Measurements from ENCODE around the gene SUMF1. TPM values are rescaled to one million over a fixed set of nuclear protein-coding genes. Genes with fewer than 3 reads are reported as not detected.

The SUMF1 gene
- total RNA-seq, 1 experiment from 2014 or later: 26.6 TPM

DNA sequence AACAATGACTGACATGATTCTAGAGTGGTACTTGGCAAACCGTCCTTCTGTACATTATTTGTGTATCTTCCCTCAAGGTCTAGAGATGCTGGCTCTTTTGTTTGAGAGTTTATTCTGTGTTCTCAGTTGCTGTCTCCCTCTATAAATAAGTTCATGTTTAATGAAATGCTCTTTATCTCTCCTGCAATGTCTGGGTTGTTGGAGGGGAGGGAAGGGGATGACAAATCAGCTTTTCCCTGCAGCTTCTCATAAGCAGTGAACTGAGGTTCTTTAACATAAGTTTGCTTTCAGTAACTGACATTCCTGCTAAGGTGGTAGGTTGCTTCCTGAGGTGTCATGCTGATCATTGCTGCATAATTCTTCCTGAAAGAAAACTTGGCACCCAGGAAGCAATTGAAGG lies 47.8 kb upstream of the SUMF1 start:
- no peaks in the 10 kb centered on the region for H3K36me3 ChIP-seq (ENCODE audit: control insufficient read depth in 1 of 2, insufficient read depth in 2 of 2, low read length in 2 of 2)
- intact Hi-C loops (cut with micrococcal nuclease): no loop called here
- ChIA-PET RAD21 (ENCODE audit: low non-redundant PET in 1 of 2, low total read pairs in 2 of 2, uncharacterized antibody in 2 of 2, unreplicated experiment in 2 of 2) (no interaction called here), CTCF (no interaction called here), POLR2A (interaction anchor here (1.0 kb wide), 1 partner anchor 22 kb away, joined by 4 read pairs; the partner anchor contains the start of gene ITPR1)
- no peaks in the 10 kb centered on the region for H3K9me3 ChIP-seq (ENCODE audit: control insufficient read depth in 1 of 2, insufficient read depth in 1 of 2, low read depth in 1 of 2, low read length in 2 of 2)
- no peak for ATAC-seq
- H3K4me2 ChIP-seq (ENCODE audit: low read length): no peak overlapping the region
- H3K4me3 ChIP-seq (replicated peaks in 1 of 2; ENCODE audit: low read depth in 1 of 2, low read length in 2 of 2): no peak overlapping the region
- H3K9ac ChIP-seq (ENCODE audit: low read length): no peak overlapping the region
- H4K20me1 ChIP-seq (ENCODE audit: insufficient read depth): no peaks in the 10 kb centered on the region
- no peaks in the 10 kb centered on the region for H3K9me2 ChIP-seq (ENCODE audit: insufficient read depth)
- no peak overlapping the region for H2AFZ ChIP-seq (ENCODE audit: low read depth, low read length, poor library complexity, severe bottlenecking)
- no peaks in the 10 kb centered on the region for H3K79me2 ChIP-seq (ENCODE audit: insufficient read depth, low read length)
- 0 out of 2 replicates have a peak, but pooled peaks cover 4% of the 10 kb centered on the region for H3K27me3 ChIP-seq (ENCODE audit: insufficient read depth, low read length)
- H3K27ac ChIP-seq (ENCODE audit: low read depth, low read length): no peak overlapping the region
- no TSS peak for BruUV-seq (replicated peaks)
- TF ChIP-seq ZNF274 (IDR thresholded peaks at IDR 0.05; ENCODE audit: low read depth, low read length) (no peak), CBX3 (IDR thresholded peaks at IDR 0.05; ENCODE audit: low read depth) (no peak), YY1 (IDR thresholded peaks at IDR 0.05; ENCODE audit: extremely low read depth, insufficient replicate concordance, low read depth, low read length) (no peak), POLR2AphosphoS5 (IDR thresholded peaks at IDR 0.05; ENCODE audit: low read depth, low read length) (no peak), RAD21 (IDR thresholded peaks at IDR 0.05; ENCODE audit: low read depth) (no peak), ZFX (IDR thresholded peaks at IDR 0.05) (no peak), SRF (IDR thresholded peaks at IDR 0.05; ENCODE audit: low read depth) (no peak), SP1 (IDR thresholded peaks at IDR 0.05; ENCODE audit: low read depth) (no peak), EZH2 (IDR thresholded peaks at IDR 0.05) (no peak), ELF1 (IDR thresholded peaks at IDR 0.05; ENCODE audit: borderline replicate concordance, low read depth) (no peak), EZH2phosphoT487 (IDR thresholded peaks at IDR 0.05; ENCODE audit: borderline replicate concordance) (no peak), CEBPB (IDR thresholded peaks at IDR 0.05; ENCODE audit: low read depth) (no peak), EGR1 (IDR thresholded peaks at IDR 0.05; ENCODE audit: low read depth) (no peak)
- TF ChIP-seq, protein P1, sequence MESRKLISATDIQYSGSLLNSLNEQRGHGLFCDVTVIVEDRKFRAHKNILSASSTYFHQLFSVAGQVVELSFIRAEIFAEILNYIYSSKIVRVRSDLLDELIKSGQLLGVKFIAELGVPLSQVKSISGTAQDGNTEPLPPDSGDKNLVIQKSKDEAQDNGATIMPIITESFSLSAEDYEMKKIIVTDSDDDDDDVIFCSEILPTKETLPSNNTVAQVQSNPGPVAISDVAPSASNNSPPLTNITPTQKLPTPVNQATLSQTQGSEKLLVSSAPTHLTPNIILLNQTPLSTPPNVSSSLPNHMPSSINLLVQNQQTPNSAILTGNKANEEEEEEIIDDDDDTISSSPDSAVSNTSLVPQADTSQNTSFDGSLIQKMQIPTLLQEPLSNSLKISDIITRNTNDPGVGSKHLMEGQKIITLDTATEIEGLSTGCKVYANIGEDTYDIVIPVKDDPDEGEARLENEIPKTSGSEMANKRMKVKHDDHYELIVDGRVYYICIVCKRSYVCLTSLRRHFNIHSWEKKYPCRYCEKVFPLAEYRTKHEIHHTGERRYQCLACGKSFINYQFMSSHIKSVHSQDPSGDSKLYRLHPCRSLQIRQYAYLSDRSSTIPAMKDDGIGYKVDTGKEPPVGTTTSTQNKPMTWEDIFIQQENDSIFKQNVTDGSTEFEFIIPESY (IDR thresholded peaks at IDR 0.05; ENCODE audit: extremely low read depth, insufficient replicate concordance, low read length): no peak
- TF ChIP-seq, protein P2, sequence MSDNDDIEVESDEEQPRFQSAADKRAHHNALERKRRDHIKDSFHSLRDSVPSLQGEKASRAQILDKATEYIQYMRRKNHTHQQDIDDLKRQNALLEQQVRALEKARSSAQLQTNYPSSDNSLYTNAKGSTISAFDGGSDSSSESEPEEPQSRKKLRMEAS (IDR thresholded peaks at IDR 0.05): no peak
- no peak for DNase-seq (ENCODE audit: low read depth, low spot score)
- no peaks in the 10 kb centered on the region for H3K4me1 ChIP-seq (ENCODE audit: control insufficient read depth in 1 of 2, insufficient read depth in 2 of 2, low read length in 2 of 2)
